ENCODE results near the gene SMIM14.
"Not testable (repeated sequence)": the region's sequence is repeated elsewhere in the genome, so short reads cannot be mapped to it uniquely, and the experiment has no call there.

SMIM14 gene

GRCh38 chr4:39642885-39643552 is 4.4 kb upstream of the SMIM14 start:
- DNase-seq (ENCODE audit: low read depth) = no peak

GRCh38 chr4:39641451-39641850 is 2.8 kb upstream of the SMIM14 start:
- no peak for DNase-seq (ENCODE audit: low read depth)

GRCh38 chr4:39637586-39638353 is 895 bp downstream of the SMIM14 start:
- DNase-seq (ENCODE audit: low read depth) = no peak

- DNase-seq (ENCODE audit: low read depth) = no peak
These were observed 1.5 kb downstream of the SMIM14 start for GRCh38 chr4:39637221-39637585.

- no peak for DNase-seq (ENCODE audit: low read depth)
These were observed 2.0 kb downstream of the SMIM14 start for GRCh38 chr4:39636531-39637184.

DNA sequence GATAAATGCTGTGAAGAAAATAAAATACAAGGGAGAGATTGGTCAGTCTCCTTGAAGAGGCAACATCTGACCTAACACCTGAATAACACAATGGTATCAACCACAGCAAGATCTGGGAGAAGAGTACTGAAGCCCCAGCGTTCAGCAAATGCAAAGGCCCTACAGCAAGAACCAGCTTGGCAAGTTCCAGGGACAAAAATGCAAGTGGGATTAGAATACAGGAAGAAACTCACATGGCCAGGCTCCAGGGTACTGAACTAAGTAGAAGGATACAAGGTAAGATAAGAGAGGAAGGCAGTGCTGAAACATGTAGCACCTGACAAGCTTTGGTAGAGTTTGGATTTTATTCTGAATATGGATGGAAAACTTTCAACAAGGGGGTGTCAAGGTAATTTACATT is 3.6 kb downstream of the SMIM14 start:
- DNase-seq (ENCODE audit: low read depth) = no peak

GRCh38 chr4:39631700-39632079 is 7.0 kb downstream of the SMIM14 start:
- no peak for DNase-seq (ENCODE audit: low read depth)

DNA sequence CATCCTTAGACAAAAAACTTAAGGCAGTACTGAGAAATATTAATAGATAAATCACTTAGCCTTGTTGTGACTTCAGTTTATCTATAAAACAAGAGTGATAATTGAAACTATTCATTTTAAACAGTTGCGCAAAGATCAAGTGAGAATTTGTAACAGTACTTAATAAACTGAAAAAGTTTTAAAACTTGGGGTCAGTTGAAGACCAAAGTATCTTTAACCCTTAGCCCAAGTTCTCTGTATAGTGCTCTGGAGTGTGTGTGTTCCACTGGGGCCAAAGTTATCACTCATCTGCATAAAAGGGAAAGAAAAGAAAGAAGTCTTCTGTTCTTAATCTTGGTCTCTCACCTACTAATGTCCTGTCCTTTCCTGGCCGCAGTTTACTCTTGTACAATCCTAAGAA is 11.3 kb downstream of the SMIM14 start:
- DNase-seq (ENCODE audit: low read depth) = no peak

DNA sequence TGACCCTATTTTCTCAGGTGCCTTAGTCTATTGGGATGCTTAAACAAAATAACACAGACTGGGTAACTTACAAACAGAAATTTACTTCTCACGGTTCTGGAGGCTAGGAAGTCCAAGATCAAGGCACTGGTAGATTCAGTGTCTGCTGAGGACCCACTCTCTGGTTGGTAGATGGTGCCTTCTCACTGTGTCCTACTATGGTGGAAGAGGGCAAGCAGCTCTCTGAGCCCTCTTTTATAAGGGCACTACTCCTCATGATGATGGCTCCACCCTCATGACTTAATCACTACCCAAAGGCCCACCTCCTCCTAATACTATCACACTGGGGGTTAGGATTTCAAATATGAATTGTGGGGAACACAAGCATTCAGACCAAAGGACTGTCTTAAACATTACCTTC is 11.8 kb downstream of the SMIM14 start:
- DNase-seq (ENCODE audit: low read depth) = no peak

DNA sequence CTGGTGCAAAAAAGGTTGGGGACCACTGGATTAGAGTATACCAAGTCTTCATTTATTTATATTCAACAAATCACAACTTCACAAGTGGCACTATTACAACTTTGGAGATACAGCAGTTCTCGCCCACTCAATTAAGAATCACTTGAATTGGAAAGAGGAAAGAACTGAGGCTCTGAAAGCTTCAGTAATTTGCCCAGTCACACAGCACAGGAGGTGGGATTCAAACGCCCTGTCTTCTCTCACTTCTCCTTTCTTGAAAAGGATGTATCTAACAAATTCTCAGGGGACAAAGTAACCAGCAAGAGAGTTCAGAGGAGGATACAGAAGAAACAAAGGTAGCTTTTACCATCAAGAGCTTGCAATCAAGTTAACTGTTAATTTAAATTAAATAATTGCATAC is 12.4 kb downstream of the SMIM14 start:
- DNase-seq (ENCODE audit: low read depth) = no peak

- DNase-seq (ENCODE audit: low read depth) = no peak
These were observed 17.1 kb downstream of the SMIM14 start for GRCh38 chr4:39621582-39621981.

- no peak for DNase-seq (ENCODE audit: low read depth)
These were observed 17.9 kb downstream of the SMIM14 start for GRCh38 chr4:39620551-39621313.

GRCh38 chr4:39617534-39617933 is 21.1 kb downstream of the SMIM14 start:
- no peak for DNase-seq (ENCODE audit: low read depth)

GRCh38 chr4:39616651-39617050 is 22.0 kb downstream of the SMIM14 start:
- DNase-seq (ENCODE audit: low read depth) = no peak

GRCh38 chr4:39616112-39616511 is 22.6 kb downstream of the SMIM14 start:
- not testable (repeated sequence) for DNase-seq (ENCODE audit: low read depth)

DNA sequence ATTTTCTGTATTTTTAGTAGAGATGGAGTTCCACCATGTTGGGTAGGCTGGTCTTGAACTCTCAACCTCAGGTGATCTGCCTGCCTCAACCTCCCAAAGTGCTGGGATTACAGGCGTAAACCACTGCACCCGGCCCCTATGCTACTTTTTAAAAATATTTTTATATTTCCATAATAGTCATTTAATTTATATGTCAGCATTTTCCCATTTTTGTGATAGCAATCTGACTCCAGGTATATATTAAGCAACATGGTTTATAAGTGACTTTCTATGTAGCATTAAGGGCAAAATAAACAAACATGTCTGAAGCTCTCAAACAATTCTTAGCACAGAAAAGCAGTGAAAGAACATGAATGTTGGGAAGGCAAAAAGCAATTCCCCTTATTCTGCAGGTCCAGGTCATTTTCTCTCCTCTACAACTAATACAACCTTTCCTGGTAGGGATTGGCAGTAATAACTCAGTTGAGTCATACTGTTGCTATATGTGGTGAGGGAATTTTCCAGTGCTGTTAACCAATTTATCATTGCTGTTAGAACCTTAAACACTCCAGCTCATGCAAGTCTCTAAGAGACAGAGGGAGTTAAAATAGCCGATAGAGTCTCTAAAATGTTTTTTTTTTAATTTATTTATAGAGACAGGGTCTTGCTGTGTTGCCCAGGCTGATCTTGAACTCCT is 24.0 kb downstream of the SMIM14 start:
- DNase-seq (ENCODE audit: low read depth) = no peak

DNA sequence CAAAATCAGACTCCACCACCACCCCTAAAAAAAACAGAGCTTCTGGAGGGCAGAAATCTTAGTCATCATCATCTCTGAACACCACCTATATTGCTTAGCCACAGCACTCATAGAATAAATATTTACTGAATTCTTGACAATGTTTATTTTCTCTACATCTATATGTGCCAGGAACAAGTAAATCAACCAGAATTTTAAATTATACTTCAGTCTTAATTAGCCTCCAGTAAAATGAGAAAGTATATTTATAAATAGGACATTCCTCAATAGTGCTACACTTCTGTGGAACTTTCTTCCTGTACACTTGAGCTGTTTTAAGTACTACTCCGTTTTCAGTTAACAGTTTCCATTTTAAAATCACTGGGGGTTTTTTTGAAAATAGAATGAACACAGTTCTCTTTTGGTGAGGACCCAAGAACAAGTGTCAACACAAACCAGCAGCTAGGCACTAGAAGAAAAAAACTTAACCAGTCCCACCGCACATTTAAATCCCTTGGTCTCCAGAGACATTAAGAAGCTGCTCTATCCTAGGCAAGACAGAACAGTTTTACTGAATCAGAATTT is 25.5 kb downstream of the SMIM14 start:
- DNase-seq (ENCODE audit: low read depth) = no peak

DNA sequence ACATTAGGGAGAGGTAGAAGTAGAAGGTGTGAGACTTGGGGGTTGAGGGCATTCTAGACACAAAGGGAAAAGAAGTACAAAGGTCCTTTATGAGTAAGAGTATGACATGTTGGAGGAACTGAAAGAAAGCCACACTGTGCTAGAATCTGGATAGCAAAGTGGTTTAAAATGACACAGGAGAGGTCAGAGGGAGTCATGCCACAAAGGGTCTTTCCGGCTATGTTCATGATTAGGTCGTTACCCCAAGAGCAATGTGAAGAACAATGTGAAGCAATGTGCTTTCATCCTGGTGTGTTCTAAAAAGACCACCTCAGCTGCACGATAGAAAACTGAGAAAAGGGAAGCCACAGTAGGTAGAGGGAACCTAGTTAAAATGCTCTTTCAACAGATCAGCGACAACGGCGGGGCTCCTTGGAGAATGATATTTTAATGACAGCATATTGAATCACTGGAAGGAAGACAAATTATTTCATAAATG is 29.2 kb downstream of the SMIM14 start:
- no peak for DNase-seq (ENCODE audit: low read depth)

DNA sequence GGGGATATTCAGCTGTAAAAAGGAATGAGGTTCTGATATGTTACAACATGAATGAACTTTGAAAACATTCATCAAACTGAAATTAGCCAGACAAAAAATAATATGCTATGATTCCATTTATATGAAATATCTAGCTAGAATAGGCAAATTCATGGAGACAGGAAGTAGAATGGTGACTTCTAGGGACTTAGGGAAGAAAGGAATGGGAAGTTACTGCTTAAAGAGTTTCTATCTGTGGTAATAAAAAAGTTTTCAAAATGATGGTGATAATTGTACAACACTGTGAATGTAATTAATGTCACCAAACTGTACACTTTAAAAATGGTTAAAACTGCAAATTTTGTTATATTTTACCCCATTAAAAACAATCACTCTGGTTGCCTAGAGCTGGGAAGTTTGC is 30.2 kb downstream of the SMIM14 start:
- no peak for DNase-seq (ENCODE audit: low read depth)

- no peak for DNase-seq (ENCODE audit: low read depth)
These were observed 31.9 kb downstream of the SMIM14 start for GRCh38 chr4:39606747-39607146.

- DNase-seq (ENCODE audit: low read depth) = no peak
These were observed 40.8 kb downstream of the SMIM14 start for GRCh38 chr4:39597695-39598381.
